NCI-H460 (cell line): ENCODE measurements around the gene CGB8. TPM values are rescaled to one million over a fixed set of nuclear protein-coding genes. Genes with fewer than 3 reads are reported as not detected.

Experiments used
- DNase-seq: peaks from one replicate; pipeline ENCODE4 v3.0.0-alpha.2; 2016; ENCODE audit warnings: low read depth; ENCODE audit errors: extremely low read depth
- small RNA-seq, 2 experiments: library from RNA; depleted of rRNA; stranded (forward); fragments of <200 nt; gene quantifications; one replicate each; pipeline ENCODE3, GENCODE V24; 2014
- total RNA-seq: library from RNA; depleted of rRNA; stranded (reverse); fragments of >200 nt; shearing (Covaris generic); gene quantifications from 2 replicates; pipeline ENCODE4 v1.2.3, GENCODE V29; 2014; rRNA removed

CGB8 gene
- total RNA-seq, 1 experiment from 2014 or later: not detected

DNA sequence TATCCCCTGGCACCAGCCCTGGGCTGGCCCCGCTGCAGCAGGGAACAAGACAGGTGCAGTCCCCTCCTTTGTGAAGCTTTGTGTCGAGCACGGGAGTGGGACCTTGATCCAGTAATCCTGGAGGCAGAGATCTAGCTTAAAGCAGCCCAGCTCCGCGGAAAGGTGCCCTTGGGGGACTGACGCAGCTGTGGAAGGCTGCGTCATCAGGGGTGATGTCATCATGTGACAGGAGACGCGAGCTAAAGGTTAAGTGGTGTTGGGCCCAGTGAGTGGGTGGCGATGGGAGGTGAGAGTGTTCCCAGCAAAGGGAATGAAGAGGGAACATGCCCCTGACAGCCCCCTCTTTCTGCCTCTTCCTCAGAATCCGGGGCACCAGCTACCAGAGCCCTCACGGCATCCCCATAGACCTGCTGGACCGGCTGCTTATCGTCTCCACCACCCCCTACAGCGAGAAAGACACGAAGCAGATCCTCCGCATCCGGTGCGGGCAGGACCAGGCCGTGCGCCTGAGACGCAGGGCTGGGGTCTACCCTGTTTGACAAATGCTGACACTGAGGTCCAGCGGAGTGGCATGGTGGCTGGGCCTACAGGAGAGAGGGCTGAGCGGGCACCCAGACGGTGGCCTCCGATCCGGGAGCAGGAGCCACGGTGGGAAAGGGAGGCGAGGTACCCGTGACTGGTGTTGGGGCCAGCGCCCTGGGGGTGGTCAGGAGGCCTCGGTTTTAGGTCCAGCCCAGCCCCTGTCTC, 34.6 kb downstream of the CGB8 start:
- no peak for DNase-seq

- DNase-seq: no peak
These were observed 37.7 kb downstream of the CGB8 start for GRCh38 chr19:49011194-49011593.

- DNase-seq: no peak
These were observed 38.5 kb downstream of the CGB8 start for GRCh38 chr19:49010453-49010852.

- no peak for DNase-seq
These were observed 39.1 kb downstream of the CGB8 start for GRCh38 chr19:49009828-49010227.

DNA sequence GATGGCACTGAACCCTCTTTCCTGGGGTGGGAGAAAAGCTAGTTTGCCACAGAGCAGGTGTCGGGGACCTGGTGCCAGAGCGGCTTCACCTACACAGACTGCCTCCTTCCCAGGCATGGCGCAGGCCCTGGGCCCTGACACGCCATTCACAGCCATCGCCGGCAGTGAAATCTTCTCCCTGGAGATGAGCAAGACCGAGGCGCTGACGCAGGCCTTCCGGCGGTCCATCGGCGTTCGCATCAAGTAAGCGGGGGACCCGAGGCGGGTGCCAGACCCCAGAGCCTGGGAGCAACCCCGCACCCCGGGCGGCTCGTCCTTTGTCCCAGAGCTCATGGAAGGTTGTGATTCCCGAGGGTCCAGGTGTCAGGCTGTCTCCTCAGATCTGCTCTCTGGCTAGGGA, 42.0 kb downstream of the CGB8 start:
- DNase-seq: no peak

- no peak for DNase-seq
These were observed 43.8 kb downstream of the CGB8 start for GRCh38 chr19:49004964-49005614.

GRCh38 chr19:49004133-49004532, 44.8 kb downstream of the CGB8 start:
- no peak for DNase-seq

DNA sequence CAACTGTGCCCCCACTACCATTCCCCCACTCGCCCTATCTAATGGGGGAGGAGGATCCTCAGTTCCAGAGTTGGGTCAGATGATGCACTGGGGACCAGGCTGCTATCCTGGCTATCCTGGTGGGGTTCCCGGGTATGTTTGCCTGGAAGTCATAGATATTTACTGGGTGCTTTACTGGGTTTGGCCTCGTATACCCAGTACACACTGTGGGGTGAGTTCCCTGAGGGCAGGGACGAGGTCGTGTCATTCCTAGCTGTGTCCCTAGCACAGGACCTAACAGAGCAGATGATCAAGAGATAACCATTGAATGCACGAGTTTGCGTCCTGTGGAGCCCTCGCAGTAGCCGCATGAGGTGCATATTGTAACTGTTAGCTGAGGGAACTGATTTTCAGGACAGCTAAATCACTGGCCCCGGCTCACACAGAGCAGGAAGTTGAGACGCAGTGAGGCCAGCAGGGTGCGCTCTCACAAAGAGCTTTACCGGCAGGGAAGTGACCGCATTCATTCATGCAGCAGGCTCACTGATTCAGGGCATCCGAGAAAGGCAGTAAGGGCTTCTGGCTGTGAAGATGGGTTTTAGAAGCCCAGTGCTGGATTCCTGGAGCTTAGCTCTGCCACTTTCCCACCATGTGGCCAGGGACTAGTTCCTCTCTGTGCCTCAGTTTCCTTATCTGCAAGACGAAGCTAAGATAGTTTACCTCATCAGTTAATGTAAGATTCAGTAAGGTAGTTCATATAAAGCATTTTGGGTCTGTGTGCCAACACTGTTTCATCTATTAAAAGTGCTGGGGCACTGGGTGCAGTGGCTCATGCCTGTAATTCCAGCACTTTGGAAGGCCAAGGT, 49.2 kb downstream of the CGB8 start:
- peak; percentile 36 for DNase-seq

GRCh38 chr19:48997972-48998371, 50.9 kb downstream of the CGB8 start:
- DNase-seq: peak; percentile 40

Small RNA genes within 50 kb of the gene (small RNA-seq; reads per million reads assigned to genes)
- gene MIR6798 (0 to 0.06 reads per million in 2 experiments), gene RN7SL708P (0 reads per million in 2 experiments)

Other genes with a start within 250 kb of the CGB8 start
- gene BCAT2, start 238.1 kb downstream of the CGB8 start, total RNA-seq: 27.6 and 31.2 TPM in 2 replicates
- gene HSD17B14, start 212.6 kb downstream of the CGB8 start, total RNA-seq: 1.6 and 2.0 TPM in 2 replicates
- gene PLEKHA4, start 180.5 kb downstream of the CGB8 start, total RNA-seq: 0.58 and 1.2 TPM in 2 replicates
- gene PPP1R15A, start 176.7 kb downstream of the CGB8 start, total RNA-seq: 83.3 and 85.6 TPM in 2 replicates
- not detected in 2 replicates for gene TULP2, start 150.4 kb downstream of the CGB8 start, total RNA-seq
- 87.9 and 97.4 TPM in 2 replicates for gene NUCB1, start 148.8 kb downstream of the CGB8 start, total RNA-seq
- 0.55 TPM in 1 of 2 replicates, not detected in the other for gene DHDH, start 115.4 kb downstream of the CGB8 start, total RNA-seq
- 93.6 and 95.9 TPM in 2 replicates for gene BAX, start 94.2 kb downstream of the CGB8 start, total RNA-seq
- 10,502 and 11,625 TPM in 2 replicates for gene FTL, start 83.8 kb downstream of the CGB8 start, total RNA-seq
- gene GYS1, start 55.8 kb downstream of the CGB8 start, total RNA-seq: 17.5 and 19.8 TPM in 2 replicates
- 165 and 179 TPM in 2 replicates for gene RUVBL2, start 55.2 kb downstream of the CGB8 start, total RNA-seq
- gene LHB, start 32.0 kb downstream of the CGB8 start, total RNA-seq: not detected in 2 replicates
- gene CGB3, start 24.8 kb downstream of the CGB8 start, total RNA-seq: not detected in 2 replicates
- gene CGB2, start 17.2 kb downstream of the CGB8 start, total RNA-seq: not detected in 2 replicates
- not detected in 2 replicates for gene CGB1, start 12.2 kb downstream of the CGB8 start, total RNA-seq
- not detected in 2 replicates for gene CGB5, start 5.3 kb downstream of the CGB8 start, total RNA-seq
- not detected in 2 replicates for gene CGB7, start 8.6 kb upstream of the CGB8 start, total RNA-seq
- gene NTF4, start 15.7 kb upstream of the CGB8 start, total RNA-seq: not detected in 2 replicates
- not detected in 2 replicates for gene KCNA7, start 23.6 kb upstream of the CGB8 start, total RNA-seq
- 113 and 137 TPM in 2 replicates for gene SNRNP70, start 36.3 kb upstream of the CGB8 start, total RNA-seq
- gene LIN7B, start 65.3 kb upstream of the CGB8 start, total RNA-seq: 1.8 and 3.2 TPM in 2 replicates
- gene C19orf73, start 70.0 kb upstream of the CGB8 start, total RNA-seq: 0.59 and 2.3 TPM in 2 replicates
- gene PPFIA3, start 70.4 kb upstream of the CGB8 start, total RNA-seq: 4.5 and 6.2 TPM in 2 replicates
- gene HRC, start 106.3 kb upstream of the CGB8 start, total RNA-seq: not detected in 2 replicates
- 2.8 and 3.9 TPM in 2 replicates for gene TRPM4, start 108.7 kb upstream of the CGB8 start, total RNA-seq